Mesothelial cell of epicardium (in vitro differentiated cells): ENCODE results near the gene USP32. TPM values are rescaled to one million over a fixed set of nuclear protein-coding genes. Genes with fewer than 3 reads are reported as not detected.
"Not testable (repeated sequence)": the region's sequence is repeated elsewhere in the genome, so short reads cannot be mapped to it uniquely, and the experiment has no call there.

ENCODE experiments used
- DNase-seq, 2 experiments: peaks; one replicate each; pipeline ENCODE4 v3.0.0; 2021; ENCODE audit warnings: low spot score in 2 of 2; ENCODE audit not compliant: unreplicated experiment in 2 of 2
- H3K27ac Mint-ChIP-seq: 2 replicates; pipeline ENCODE4 v1.8.0; 2021; ENCODE audit warnings: mixed read lengths
- H3K27me3 Mint-ChIP-seq: 2 replicates; pipeline ENCODE4 v1.8.0; 2021; ENCODE audit warnings: low read depth, mixed read lengths
- H3K36me3 Mint-ChIP-seq: 2 replicates; pipeline ENCODE4 v1.8.0; 2021; ENCODE audit warnings: mixed read lengths
- H3K4me1 Mint-ChIP-seq: 2 replicates; pipeline ENCODE4 v1.8.0; 2021; ENCODE audit warnings: mixed read lengths
- H3K4me3 Mint-ChIP-seq: 2 replicates; pipeline ENCODE4 v1.8.0; 2021; ENCODE audit warnings: mild to moderate bottlenecking, moderate library complexity, mixed read lengths
- H3K9me3 Mint-ChIP-seq: 2 replicates; pipeline ENCODE4 v1.8.0; 2021; ENCODE audit warnings: mixed read lengths
- total RNA-seq: library from RNA; stranded (reverse); gene quantifications from 3 replicates; pipeline ENCODE4 v1.2.1, GENCODE V29; 2021
- TF ChIP-seq, protein P1 (sequence below): fragments of 200-600 bp; sonication (generic); IDR thresholded peaks from one replicate; pipeline ENCODE4 v1.5.0; 2021; ENCODE audit warnings: antibody characterized with exemption; ENCODE audit not compliant: unreplicated experiment

USP32 gene
- total RNA-seq, 1 donor from 2014 or later: 48.4 TPM

DNA sequence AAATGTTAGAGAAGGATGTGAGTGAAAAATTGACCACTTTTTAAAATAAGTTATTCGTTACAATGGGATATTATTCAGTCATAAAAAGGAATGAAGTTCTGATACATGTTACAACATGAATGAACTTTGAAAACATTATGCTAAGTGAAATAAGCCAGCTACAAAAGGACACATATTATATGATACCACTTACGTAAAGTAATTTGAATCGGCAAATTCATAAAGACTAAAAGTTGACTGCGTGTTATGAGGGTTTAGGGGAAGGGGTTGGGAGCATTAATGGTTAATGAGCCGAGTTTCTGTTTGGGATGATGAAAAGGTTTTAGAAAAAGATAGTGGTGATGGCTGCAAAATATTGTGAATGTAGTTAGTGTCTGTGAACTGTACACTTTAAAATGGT, 73.1 kb downstream of the USP32 start:
- Mint-ChIP-seq H3K27me3 (no peaks in the 10 kb centered on the region), H3K27ac (no peak overlapping the region), H3K4me3 (no peak overlapping the region), H3K36me3 (no peaks in the 10 kb centered on the region), H3K9me3 (peaks cover 8% of the 10 kb centered on the region), H3K4me1 (no peaks in the 10 kb centered on the region)
- TF ChIP-seq, protein P1, sequence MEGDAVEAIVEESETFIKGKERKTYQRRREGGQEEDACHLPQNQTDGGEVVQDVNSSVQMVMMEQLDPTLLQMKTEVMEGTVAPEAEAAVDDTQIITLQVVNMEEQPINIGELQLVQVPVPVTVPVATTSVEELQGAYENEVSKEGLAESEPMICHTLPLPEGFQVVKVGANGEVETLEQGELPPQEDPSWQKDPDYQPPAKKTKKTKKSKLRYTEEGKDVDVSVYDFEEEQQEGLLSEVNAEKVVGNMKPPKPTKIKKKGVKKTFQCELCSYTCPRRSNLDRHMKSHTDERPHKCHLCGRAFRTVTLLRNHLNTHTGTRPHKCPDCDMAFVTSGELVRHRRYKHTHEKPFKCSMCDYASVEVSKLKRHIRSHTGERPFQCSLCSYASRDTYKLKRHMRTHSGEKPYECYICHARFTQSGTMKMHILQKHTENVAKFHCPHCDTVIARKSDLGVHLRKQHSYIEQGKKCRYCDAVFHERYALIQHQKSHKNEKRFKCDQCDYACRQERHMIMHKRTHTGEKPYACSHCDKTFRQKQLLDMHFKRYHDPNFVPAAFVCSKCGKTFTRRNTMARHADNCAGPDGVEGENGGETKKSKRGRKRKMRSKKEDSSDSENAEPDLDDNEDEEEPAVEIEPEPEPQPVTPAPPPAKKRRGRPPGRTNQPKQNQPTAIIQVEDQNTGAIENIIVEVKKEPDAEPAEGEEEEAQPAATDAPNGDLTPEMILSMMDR: no peak
- DNase-seq: no peak

DNA sequence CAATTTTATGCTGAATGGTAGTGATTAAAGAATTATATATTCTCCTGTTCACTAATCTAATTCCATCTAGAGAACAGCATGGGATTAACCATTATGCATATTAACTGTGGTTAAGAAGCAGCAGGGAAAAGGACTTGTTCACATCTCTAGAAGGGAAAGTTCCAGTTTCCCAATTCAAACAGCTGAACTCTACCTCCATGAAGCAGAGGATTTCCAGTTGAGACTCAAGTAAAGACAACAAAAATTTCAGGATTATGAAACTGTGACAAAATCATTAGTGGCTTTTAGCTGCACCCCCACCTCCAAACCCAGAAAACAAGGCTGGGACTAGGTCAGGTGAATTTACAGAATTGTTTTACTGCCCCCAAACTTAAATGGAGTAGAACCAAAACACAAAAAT, 73.6 kb downstream of the USP32 start:
- Mint-ChIP-seq H3K4me1 (no peaks in the 10 kb centered on the region), H3K36me3 (no peaks in the 10 kb centered on the region), H3K27ac (no peak overlapping the region), H3K9me3 (peaks cover 8% of the 10 kb centered on the region), H3K4me3 (no peak overlapping the region), H3K27me3 (no peaks in the 10 kb centered on the region)
- TF ChIP-seq, protein P1: no peak
- DNase-seq: no peak

DNA sequence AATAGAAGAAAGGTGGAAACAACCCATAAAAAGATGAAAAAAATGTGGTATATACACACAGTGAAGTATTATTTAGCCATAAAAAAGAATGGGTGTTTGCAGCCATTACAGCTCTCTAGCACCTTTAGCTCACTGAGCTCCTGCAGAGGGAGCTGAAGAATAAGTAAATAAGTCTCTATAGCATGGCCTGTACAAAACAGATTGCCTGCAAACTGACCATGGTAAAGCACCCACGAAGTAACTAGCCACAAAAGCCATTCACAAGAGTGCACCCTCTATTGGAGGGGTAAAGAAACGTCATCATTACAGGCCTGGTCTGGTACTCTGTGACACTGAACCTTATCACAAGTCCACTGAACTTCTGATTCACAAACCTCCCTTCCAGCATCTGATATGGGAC, 76.3 kb downstream of the USP32 start:
- no peaks in the 10 kb centered on the region for H3K27me3 Mint-ChIP-seq
- no peak overlapping the region for H3K4me3 Mint-ChIP-seq
- TF ChIP-seq, protein P1: no peak
- H3K4me1 Mint-ChIP-seq: no peaks in the 10 kb centered on the region
- peaks cover 8% of the 10 kb centered on the region for H3K9me3 Mint-ChIP-seq
- H3K27ac Mint-ChIP-seq: no peak overlapping the region
- H3K36me3 Mint-ChIP-seq: no peaks in the 10 kb centered on the region
- no peak for DNase-seq

DNA sequence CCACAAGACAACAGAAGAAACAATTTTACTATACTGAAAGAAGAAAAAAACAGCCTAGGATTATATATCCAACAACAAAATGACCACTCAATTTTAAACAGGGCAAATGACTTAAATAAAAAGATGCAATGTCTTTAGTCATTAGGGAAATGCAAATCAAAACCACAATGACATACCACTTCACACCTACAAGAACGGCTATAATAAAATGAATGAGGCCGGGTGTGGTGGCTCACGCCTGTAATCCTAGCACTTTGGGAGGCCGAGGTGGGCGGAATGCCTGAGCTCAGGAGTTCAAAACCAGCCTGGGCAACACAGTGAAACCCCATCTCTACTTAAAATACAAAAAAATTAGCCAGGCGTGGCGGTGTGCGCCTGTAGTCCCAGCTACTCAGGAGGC, 77.0 kb downstream of the USP32 start:
- not testable (repeated sequence) for DNase-seq, H3K27ac Mint-ChIP-seq, H3K4me1 Mint-ChIP-seq, H3K9me3 Mint-ChIP-seq, H3K36me3 Mint-ChIP-seq, H3K27me3 Mint-ChIP-seq, H3K4me3 Mint-ChIP-seq

DNA sequence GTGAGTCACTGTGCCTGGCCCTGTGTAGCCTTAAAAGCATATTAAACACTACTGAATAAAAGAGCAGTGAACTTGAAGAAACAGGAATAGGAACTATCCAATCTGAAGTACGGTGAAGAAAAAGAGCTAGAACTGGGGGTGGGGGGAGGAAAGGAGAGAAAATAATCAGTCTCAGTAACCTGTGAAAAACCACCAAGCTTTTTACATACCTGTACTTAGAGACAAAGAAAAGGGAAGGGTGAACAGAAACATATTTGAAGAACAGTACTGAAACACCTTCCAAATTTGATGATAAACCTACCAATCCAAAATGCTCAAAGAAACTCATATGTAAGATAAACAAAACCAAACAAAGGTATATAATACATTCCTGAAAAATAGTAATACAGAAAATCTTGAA, 77.5 kb downstream of the USP32 start:
- Mint-ChIP-seq H3K36me3 (peaks cover 1% of the 10 kb centered on the region), H3K27ac (no peak overlapping the region), H3K4me3 (no peak overlapping the region), H3K4me1 (no peaks in the 10 kb centered on the region), H3K9me3 (peaks cover 8% of the 10 kb centered on the region), H3K27me3 (no peaks in the 10 kb centered on the region)
- TF ChIP-seq, protein P1: no peak
- DNase-seq: no peak

DNA sequence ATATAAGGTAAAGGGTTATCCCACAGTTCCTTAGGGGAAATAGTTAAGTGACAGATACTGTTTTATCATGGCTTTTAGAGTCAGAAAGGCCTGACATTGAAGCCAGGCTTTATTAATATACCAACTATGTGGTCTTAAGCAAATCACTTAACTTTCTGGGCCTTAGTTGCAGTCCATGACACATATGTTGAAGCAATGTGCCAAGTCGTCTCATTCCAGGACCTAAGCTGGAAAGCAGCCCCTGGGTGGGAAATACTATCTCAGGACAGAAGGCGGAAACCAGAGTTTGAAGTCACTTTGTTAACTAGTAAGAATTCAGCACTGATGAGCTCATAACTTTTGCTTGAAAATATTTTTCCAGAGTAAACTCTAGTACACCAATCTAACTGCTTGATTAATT, 80.0 kb downstream of the USP32 start:
- no peak for DNase-seq
- TF ChIP-seq, protein P1: no peak

More for the DNA sequence above, 80.0 kb downstream of the USP32 start:
- Mint-ChIP-seq H3K27me3 (no peaks in the 10 kb centered on the region), H3K36me3 (peaks cover 16% of the 10 kb centered on the region), H3K4me3 (no peak overlapping the region), H3K9me3 (peaks cover 8% of the 10 kb centered on the region), H3K4me1 (no peaks in the 10 kb centered on the region), H3K27ac (peak overlapping the region; percentile 76)
